ENCODE data around the gene PPP1R37.
"Not testable (repeated sequence)": the region's sequence is repeated elsewhere in the genome, so short reads cannot be mapped to it uniquely, and the experiment has no call there.

PPP1R37 gene

GRCh38 chr19:45117167-45117594 lies 24.2 kb downstream of the PPP1R37 start:
- Histone ChIP-seq H3K4me1 (ENCODE audit: control insufficient read depth, insufficient read depth, low read length) (no peaks in the 10 kb centered on the region), H3K4me3 (ENCODE audit: low read length) (no peak overlapping the region), H3K36me3 (ENCODE audit: control insufficient read depth, insufficient read depth, low read length) (no peaks in the 10 kb centered on the region), H3K27me3 (ENCODE audit: control insufficient read depth, insufficient read depth, low read length) (no peaks in the 10 kb centered on the region), H3K9me3 (ENCODE audit: control insufficient read depth, insufficient read depth, low read length) (no peaks in the 10 kb centered on the region), H3K27ac (ENCODE audit: low read length) (no peak overlapping the region)
- WGBS (ENCODE audit: insufficient coverage, insufficient read length) = no CpG with 5 or more reads among the region's 16 CpGs
- no peak for DNase-seq (ENCODE audit: low read depth, low spot score)

GRCh38 chr19:45117671-45118070 lies 24.7 kb downstream of the PPP1R37 start:
- no peaks in the 10 kb centered on the region for H3K27me3 ChIP-seq (ENCODE audit: control insufficient read depth, insufficient read depth, low read length)
- H3K36me3 ChIP-seq (ENCODE audit: control insufficient read depth, insufficient read depth, low read length) = no peaks in the 10 kb centered on the region
- no peak overlapping the region for H3K4me3 ChIP-seq (ENCODE audit: low read length)
- no peaks in the 10 kb centered on the region; the same call in 1 of the 2 replicates for H3K4me1 ChIP-seq (ENCODE audit: control insufficient read depth, insufficient read depth, low read length)
- H3K27ac ChIP-seq (ENCODE audit: low read length) = no peak overlapping the region
- no CpG with 5 or more reads among the region's 12 CpGs for WGBS (ENCODE audit: insufficient coverage, insufficient read length)
- DNase-seq (ENCODE audit: low read depth, low spot score) = no peak
- H3K9me3 ChIP-seq (ENCODE audit: control insufficient read depth, insufficient read depth, low read length) = no peaks in the 10 kb centered on the region

- no peaks in the 10 kb centered on the region for H3K27me3 ChIP-seq (ENCODE audit: control insufficient read depth, insufficient read depth, low read length)
- WGBS (ENCODE audit: insufficient coverage, insufficient read length) = no CpG with 5 or more reads among the region's 5 CpGs
- no peaks in the 10 kb centered on the region; the same call in 1 of the 2 replicates for H3K4me1 ChIP-seq (ENCODE audit: control insufficient read depth, insufficient read depth, low read length)
These were observed 25.1 kb downstream of the PPP1R37 start for GRCh38 chr19:45118106-45118505.

GRCh38 chr19:45118591-45119355 lies 25.8 kb downstream of the PPP1R37 start:
- H3K4me1 ChIP-seq (ENCODE audit: control insufficient read depth, insufficient read depth, low read length); H3K27ac ChIP-seq (ENCODE audit: low read length); H3K27me3 ChIP-seq (ENCODE audit: control insufficient read depth, insufficient read depth, low read length); H3K4me3 ChIP-seq (ENCODE audit: low read length); H3K36me3 ChIP-seq (ENCODE audit: control insufficient read depth, insufficient read depth, low read length); DNase-seq (ENCODE audit: low read depth, low spot score); H3K9me3 ChIP-seq (ENCODE audit: control insufficient read depth, insufficient read depth, low read length): not testable (repeated sequence)
- WGBS (ENCODE audit: insufficient coverage, insufficient read length) = no CpG with 5 or more reads among the region's 18 CpGs

More at GRCh38 chr19:45118106-45118505, 25.1 kb downstream of the PPP1R37 start:
- Histone ChIP-seq H3K27ac (ENCODE audit: low read length) (no peak overlapping the region), H3K9me3 (ENCODE audit: control insufficient read depth, insufficient read depth, low read length) (no peaks in the 10 kb centered on the region), H3K4me3 (ENCODE audit: low read length) (no peak overlapping the region), H3K36me3 (ENCODE audit: control insufficient read depth, insufficient read depth, low read length) (no peaks in the 10 kb centered on the region)
- no peak for DNase-seq (ENCODE audit: low read depth, low spot score)

GRCh38 chr19:45119582-45119981 lies 26.6 kb downstream of the PPP1R37 start:
- no peaks in the 10 kb centered on the region for H3K9me3 ChIP-seq (ENCODE audit: control insufficient read depth, insufficient read depth, low read length)
- H3K27ac ChIP-seq (ENCODE audit: low read length) = no peak overlapping the region
- no peak overlapping the region for H3K4me3 ChIP-seq (ENCODE audit: low read length)
- no peaks in the 10 kb centered on the region for H3K36me3 ChIP-seq (ENCODE audit: control insufficient read depth, insufficient read depth, low read length)
- no peaks in the 10 kb centered on the region for H3K27me3 ChIP-seq (ENCODE audit: control insufficient read depth, insufficient read depth, low read length)
- WGBS (ENCODE audit: insufficient coverage, insufficient read length) = no CpG with 5 or more reads among the region's 6 CpGs
- no peak for DNase-seq (ENCODE audit: low read depth, low spot score)
- no peaks in the 10 kb centered on the region; the same call in 1 of the 2 replicates for H3K4me1 ChIP-seq (ENCODE audit: control insufficient read depth, insufficient read depth, low read length)

- Histone ChIP-seq H3K9me3 (ENCODE audit: control insufficient read depth, insufficient read depth, low read length) (no peaks in the 10 kb centered on the region), H3K4me1 (ENCODE audit: control insufficient read depth, insufficient read depth, low read length) (peaks cover 1% of the 10 kb centered on the region; the same call in 1 of the 2 replicates), H3K36me3 (ENCODE audit: control insufficient read depth, insufficient read depth, low read length) (no peaks in the 10 kb centered on the region), H3K27me3 (ENCODE audit: control insufficient read depth, insufficient read depth, low read length) (no peaks in the 10 kb centered on the region), H3K27ac (ENCODE audit: low read length) (no peak overlapping the region), H3K4me3 (ENCODE audit: low read length) (no peak overlapping the region)
- no peak for DNase-seq (ENCODE audit: low read depth, low spot score)
- no CpG with 5 or more reads among the region's 11 CpGs for WGBS (ENCODE audit: insufficient coverage, insufficient read length)
These were observed 28.9 kb downstream of the PPP1R37 start for GRCh38 chr19:45121827-45122345.

GRCh38 chr19:45122832-45123231 lies 29.9 kb downstream of the PPP1R37 start:
- Histone ChIP-seq H3K9me3 (ENCODE audit: control insufficient read depth, insufficient read depth, low read length) (no peaks in the 10 kb centered on the region), H3K36me3 (ENCODE audit: control insufficient read depth, insufficient read depth, low read length) (no peaks in the 10 kb centered on the region), H3K27ac (ENCODE audit: low read length) (no peak overlapping the region), H3K4me3 (ENCODE audit: low read length) (no peak overlapping the region), H3K4me1 (ENCODE audit: control insufficient read depth, insufficient read depth, low read length) (peaks cover 1% of the 10 kb centered on the region; the same call in 1 of the 2 replicates), H3K27me3 (ENCODE audit: control insufficient read depth, insufficient read depth, low read length) (no peaks in the 10 kb centered on the region)
- WGBS (ENCODE audit: insufficient coverage, insufficient read length) = no CpG with 5 or more reads among the region's 6 CpGs
- DNase-seq (ENCODE audit: low read depth, low spot score) = no peak

- WGBS (ENCODE audit: insufficient coverage, insufficient read length) = no CpG with 5 or more reads among the region's 9 CpGs
- no peak overlapping the region for H3K4me3 ChIP-seq (ENCODE audit: low read length)
- H3K9me3 ChIP-seq (ENCODE audit: control insufficient read depth, insufficient read depth, low read length) = no peaks in the 10 kb centered on the region
- peaks cover 1% of the 10 kb centered on the region; the same call in 1 of the 2 replicates for H3K4me1 ChIP-seq (ENCODE audit: control insufficient read depth, insufficient read depth, low read length)
- H3K27ac ChIP-seq (ENCODE audit: low read length) = no peak overlapping the region
- H3K27me3 ChIP-seq (ENCODE audit: control insufficient read depth, insufficient read depth, low read length) = no peaks in the 10 kb centered on the region
- no peaks in the 10 kb centered on the region for H3K36me3 ChIP-seq (ENCODE audit: control insufficient read depth, insufficient read depth, low read length)
- DNase-seq (ENCODE audit: low read depth, low spot score) = no peak
These were observed 30.5 kb downstream of the PPP1R37 start for GRCh38 chr19:45123440-45123850.

- no peak for DNase-seq (ENCODE audit: low read depth, low spot score)
- Histone ChIP-seq H3K4me3 (ENCODE audit: low read length) (no peak overlapping the region), H3K4me1 (ENCODE audit: control insufficient read depth, insufficient read depth, low read length) (peaks cover 1% of the 10 kb centered on the region; the same call in 1 of the 2 replicates), H3K27ac (ENCODE audit: low read length) (no peak overlapping the region), H3K36me3 (ENCODE audit: control insufficient read depth, insufficient read depth, low read length) (no peaks in the 10 kb centered on the region), H3K27me3 (ENCODE audit: control insufficient read depth, insufficient read depth, low read length) (no peaks in the 10 kb centered on the region), H3K9me3 (ENCODE audit: control insufficient read depth, insufficient read depth, low read length) (no peaks in the 10 kb centered on the region)
- no CpG with 5 or more reads among the region's 6 CpGs for WGBS (ENCODE audit: insufficient coverage, insufficient read length)
These were observed 31.0 kb downstream of the PPP1R37 start for GRCh38 chr19:45124021-45124420.

- Histone ChIP-seq H3K27ac (ENCODE audit: low read length) (no peak overlapping the region), H3K4me3 (ENCODE audit: low read length) (no peak overlapping the region), H3K27me3 (ENCODE audit: control insufficient read depth, insufficient read depth, low read length) (no peaks in the 10 kb centered on the region), H3K4me1 (ENCODE audit: control insufficient read depth, insufficient read depth, low read length) (peaks cover 3% of the 10 kb centered on the region; the same call in 1 of the 2 replicates), H3K36me3 (ENCODE audit: control insufficient read depth, insufficient read depth, low read length) (no peaks in the 10 kb centered on the region), H3K9me3 (ENCODE audit: control insufficient read depth, insufficient read depth, low read length) (no peaks in the 10 kb centered on the region)
- no CpG with 5 or more reads among the region's 9 CpGs for WGBS (ENCODE audit: insufficient coverage, insufficient read length)
- DNase-seq (ENCODE audit: low read depth, low spot score) = no peak
These were observed 32.4 kb downstream of the PPP1R37 start for GRCh38 chr19:45125360-45125759.

Data from iPS DF 6.9 (cell line).